ENCODE measurements around the gene PPP1R13B. TPM values are rescaled to one million over a fixed set of nuclear protein-coding genes. Genes with fewer than 3 reads are reported as not detected.

PPP1R13B gene
- polyA plus RNA-seq, 2 of the 4 experiments (the other 2 are of a cell fraction): 2.2 to 2.7 TPM

DNA sequence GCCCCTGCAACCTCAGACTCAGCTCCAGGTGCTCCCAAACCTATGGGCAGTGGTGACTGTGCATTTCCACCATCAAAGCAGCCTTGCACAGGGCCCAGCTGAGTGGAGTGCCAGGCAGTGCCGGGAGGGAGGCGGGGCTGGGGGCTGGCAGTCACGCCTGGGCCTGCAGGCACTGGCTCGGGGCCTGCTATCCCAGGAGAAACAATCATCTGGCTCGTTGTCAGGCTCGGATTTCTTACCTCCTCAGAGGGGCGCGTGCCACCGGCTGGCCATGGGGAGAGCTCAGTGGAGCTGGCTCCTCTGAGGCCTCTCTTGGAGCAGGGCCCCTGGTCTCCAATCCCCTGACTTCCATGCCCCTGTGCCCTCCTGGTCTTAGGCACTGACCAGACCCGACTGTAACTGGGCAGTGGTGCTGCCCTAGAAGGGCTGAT, 20.2 kb upstream of the PPP1R13B start:
- ATAC-seq (peak in 1 of 2 experiments; percentile 27; a peak in 3 of 6 replicates), FAIRE-seq (no peak), DNase-seq (ENCODE audit: low read depth in 1 of 2, low spot score in 1 of 2) (no peak)
- 50% methylated on average over 7 of the region's 10 CpGs for WGBS (ENCODE audit: missing lambda C conversion rate)
- TF ChIP-seq FOXS1 (CRISPR knock-in tag; IDR thresholded peaks at IDR 0.05) (no peak), EHMT2 (IDR thresholded peaks at IDR 0.05; ENCODE audit: low read depth) (no peak), ESRRA (IDR thresholded peaks at IDR 0.05; ENCODE audit: borderline replicate concordance, low read length) (no peak), USF2 (IDR thresholded peaks at IDR 0.05) (no peak), KDM1A (IDR thresholded peaks at IDR 0.05; ENCODE audit: low read depth) (no peak), PHF8 (IDR thresholded peaks at IDR 0.05; ENCODE audit: borderline replicate concordance, low read depth) (no peak), RAD21 (conservative IDR thresholded peaks at IDR 0.05 in 1 of 2, IDR thresholded peaks at IDR 0.05 in 1 of 2) (no peak), HES2 (IDR thresholded peaks at IDR 0.05) (no peak), CBX2 (IDR thresholded peaks at IDR 0.05; ENCODE audit: borderline replicate concordance, low read depth) (no peak), CHD4 (IDR thresholded peaks at IDR 0.05; ENCODE audit: borderline replicate concordance) (no peak), NPAS2 (CRISPR knock-in tag; IDR thresholded peaks at IDR 0.05; ENCODE audit: borderline replicate concordance) (no peak), POLR2AphosphoS2 (conservative IDR thresholded peaks at IDR 0.05; ENCODE audit: low read length) (no peak), HOXA7 (CRISPR knock-in tag; IDR thresholded peaks at IDR 0.05) (no peak), FOSB (CRISPR knock-in tag; IDR thresholded peaks at IDR 0.05) (no peak), RNF2 (IDR thresholded peaks at IDR 0.05; ENCODE audit: borderline replicate concordance, low read depth) (no peak), HMGXB4 (CRISPR knock-in tag; IDR thresholded peaks at IDR 0.05; ENCODE audit: borderline replicate concordance) (no peak), RARB (CRISPR knock-in tag; IDR thresholded peaks at IDR 0.05) (no peak)
- TF ChIP-seq, protein P1, sequence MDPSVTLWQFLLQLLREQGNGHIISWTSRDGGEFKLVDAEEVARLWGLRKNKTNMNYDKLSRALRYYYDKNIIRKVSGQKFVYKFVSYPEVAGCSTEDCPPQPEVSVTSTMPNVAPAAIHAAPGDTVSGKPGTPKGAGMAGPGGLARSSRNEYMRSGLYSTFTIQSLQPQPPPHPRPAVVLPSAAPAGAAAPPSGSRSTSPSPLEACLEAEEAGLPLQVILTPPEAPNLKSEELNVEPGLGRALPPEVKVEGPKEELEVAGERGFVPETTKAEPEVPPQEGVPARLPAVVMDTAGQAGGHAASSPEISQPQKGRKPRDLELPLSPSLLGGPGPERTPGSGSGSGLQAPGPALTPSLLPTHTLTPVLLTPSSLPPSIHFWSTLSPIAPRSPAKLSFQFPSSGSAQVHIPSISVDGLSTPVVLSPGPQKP (IDR thresholded peaks at IDR 0.05; ENCODE audit: low read depth, low read length): no peak
- TF ChIP-seq, protein P2, sequence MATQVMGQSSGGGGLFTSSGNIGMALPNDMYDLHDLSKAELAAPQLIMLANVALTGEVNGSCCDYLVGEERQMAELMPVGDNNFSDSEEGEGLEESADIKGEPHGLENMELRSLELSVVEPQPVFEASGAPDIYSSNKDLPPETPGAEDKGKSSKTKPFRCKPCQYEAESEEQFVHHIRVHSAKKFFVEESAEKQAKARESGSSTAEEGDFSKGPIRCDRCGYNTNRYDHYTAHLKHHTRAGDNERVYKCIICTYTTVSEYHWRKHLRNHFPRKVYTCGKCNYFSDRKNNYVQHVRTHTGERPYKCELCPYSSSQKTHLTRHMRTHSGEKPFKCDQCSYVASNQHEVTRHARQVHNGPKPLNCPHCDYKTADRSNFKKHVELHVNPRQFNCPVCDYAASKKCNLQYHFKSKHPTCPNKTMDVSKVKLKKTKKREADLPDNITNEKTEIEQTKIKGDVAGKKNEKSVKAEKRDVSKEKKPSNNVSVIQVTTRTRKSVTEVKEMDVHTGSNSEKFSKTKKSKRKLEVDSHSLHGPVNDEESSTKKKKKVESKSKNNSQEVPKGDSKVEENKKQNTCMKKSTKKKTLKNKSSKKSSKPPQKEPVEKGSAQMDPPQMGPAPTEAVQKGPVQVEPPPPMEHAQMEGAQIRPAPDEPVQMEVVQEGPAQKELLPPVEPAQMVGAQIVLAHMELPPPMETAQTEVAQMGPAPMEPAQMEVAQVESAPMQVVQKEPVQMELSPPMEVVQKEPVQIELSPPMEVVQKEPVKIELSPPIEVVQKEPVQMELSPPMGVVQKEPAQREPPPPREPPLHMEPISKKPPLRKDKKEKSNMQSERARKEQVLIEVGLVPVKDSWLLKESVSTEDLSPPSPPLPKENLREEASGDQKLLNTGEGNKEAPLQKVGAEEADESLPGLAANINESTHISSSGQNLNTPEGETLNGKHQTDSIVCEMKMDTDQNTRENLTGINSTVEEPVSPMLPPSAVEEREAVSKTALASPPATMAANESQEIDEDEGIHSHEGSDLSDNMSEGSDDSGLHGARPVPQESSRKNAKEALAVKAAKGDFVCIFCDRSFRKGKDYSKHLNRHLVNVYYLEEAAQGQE (IDR thresholded peaks at IDR 0.05): no peak
- Histone ChIP-seq H3K4me2 (no peak overlapping the region), H3K27ac (peak overlapping the region in 1 of 2 experiments; percentile 37; a peak in 1 of 6 replicates), H3K9me3 (no peaks in the 10 kb centered on the region), H3K4me1 (peaks cover 7% of the 10 kb centered on the region; the same call in 1 of the 3 replicates), H3K4me3 (no peak overlapping the region)
- ChIA-PET POLR2A (no interaction called here), CTCF (interaction anchor here (1.0 to 1.2 kb wide), 3 partner anchors 8 to 63 kb away, joined by 3 read pairs; no protein-coding TSS in a partner anchor)

Measured in A549 (cell line).